Measurements from ENCODE around the gene BTNL9.

BTNL9 gene

DNA sequence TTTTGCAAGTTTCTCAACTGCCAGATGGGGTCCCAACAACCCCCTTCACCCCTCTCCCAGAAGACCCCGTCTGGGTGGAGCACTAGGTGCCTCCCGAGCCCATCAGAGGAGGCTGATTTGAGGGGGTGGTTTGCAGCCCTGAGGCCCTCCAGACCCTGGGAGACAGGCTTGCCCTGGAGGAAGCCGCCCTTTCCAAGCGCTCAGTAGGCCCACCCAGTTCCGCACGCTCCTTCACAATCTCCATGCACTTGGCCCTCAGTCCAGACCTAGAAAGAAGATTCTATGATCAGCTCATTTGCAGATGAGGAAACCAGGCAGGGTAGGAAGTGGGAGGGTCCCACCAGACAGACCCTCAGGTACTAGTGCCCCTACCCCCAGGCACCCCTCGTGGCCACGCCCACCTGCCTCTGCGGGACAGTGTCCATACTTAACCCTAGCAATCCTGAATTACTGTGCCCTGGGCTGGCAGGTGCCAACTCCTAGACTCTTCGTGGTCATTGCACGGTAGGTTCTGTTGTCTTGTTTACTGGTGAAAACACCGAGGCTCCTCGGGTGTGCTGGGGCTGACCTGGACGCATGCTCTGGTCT, 68.6 kb downstream of the BTNL9 start:
- DNase-seq (ENCODE audit: low read depth) = no peak
- TF ChIP-seq, protein P1, sequence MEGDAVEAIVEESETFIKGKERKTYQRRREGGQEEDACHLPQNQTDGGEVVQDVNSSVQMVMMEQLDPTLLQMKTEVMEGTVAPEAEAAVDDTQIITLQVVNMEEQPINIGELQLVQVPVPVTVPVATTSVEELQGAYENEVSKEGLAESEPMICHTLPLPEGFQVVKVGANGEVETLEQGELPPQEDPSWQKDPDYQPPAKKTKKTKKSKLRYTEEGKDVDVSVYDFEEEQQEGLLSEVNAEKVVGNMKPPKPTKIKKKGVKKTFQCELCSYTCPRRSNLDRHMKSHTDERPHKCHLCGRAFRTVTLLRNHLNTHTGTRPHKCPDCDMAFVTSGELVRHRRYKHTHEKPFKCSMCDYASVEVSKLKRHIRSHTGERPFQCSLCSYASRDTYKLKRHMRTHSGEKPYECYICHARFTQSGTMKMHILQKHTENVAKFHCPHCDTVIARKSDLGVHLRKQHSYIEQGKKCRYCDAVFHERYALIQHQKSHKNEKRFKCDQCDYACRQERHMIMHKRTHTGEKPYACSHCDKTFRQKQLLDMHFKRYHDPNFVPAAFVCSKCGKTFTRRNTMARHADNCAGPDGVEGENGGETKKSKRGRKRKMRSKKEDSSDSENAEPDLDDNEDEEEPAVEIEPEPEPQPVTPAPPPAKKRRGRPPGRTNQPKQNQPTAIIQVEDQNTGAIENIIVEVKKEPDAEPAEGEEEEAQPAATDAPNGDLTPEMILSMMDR (IDR thresholded peaks at IDR 0.05; ENCODE audit: low read depth, low read length) = no peak
- TF ChIP-seq POLR2A (IDR thresholded peaks at IDR 0.05; ENCODE audit: extremely low read depth, insufficient read length) (no peak), MYC (IDR thresholded peaks at IDR 0.05; ENCODE audit: low read depth, low read length) (no peak)
- TF ChIP-seq, protein P2, sequence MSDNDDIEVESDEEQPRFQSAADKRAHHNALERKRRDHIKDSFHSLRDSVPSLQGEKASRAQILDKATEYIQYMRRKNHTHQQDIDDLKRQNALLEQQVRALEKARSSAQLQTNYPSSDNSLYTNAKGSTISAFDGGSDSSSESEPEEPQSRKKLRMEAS (IDR thresholded peaks at IDR 0.05; ENCODE audit: low read depth, low read length) = no peak
- no peak overlapping the region for H3K4me3 ChIP-seq (ENCODE audit: low read depth, low read length)

DNA sequence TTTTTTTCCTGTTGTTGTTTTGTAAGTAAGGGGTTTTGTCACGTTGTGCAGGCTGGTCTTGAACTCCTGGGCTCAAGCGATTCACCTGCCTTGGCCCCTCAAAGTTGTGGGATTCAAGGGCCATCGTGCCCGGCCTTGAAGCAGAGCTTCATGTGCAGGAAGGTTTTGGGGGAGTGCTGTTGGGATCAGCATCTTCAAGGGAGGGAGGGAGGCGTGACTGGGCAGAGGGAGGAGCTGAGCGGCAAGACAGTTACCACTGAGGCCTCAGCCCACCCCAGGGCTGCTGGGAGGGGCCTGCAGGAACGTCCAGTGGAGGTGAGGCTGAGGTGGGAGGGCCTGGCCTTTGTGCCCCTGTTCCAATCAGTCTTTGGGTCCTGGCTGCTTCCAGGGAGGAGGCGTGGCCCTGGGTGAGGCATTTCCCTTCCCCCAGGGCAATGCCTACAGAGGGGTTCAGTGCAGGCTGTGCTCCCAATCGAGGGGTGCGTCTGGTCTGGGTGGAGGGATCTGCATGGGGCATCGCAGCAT, 69.5 kb downstream of the BTNL9 start:
- TF ChIP-seq MYC (IDR thresholded peaks at IDR 0.05; ENCODE audit: low read depth, low read length) (no peak), POLR2A (IDR thresholded peaks at IDR 0.05; ENCODE audit: extremely low read depth, insufficient read length) (no peak)
- TF ChIP-seq, protein P2 (IDR thresholded peaks at IDR 0.05; ENCODE audit: low read depth, low read length) = no peak
- TF ChIP-seq, protein P1 (IDR thresholded peaks at IDR 0.05; ENCODE audit: low read depth, low read length) = no peak
- no peak overlapping the region for H3K4me3 ChIP-seq (ENCODE audit: low read depth, low read length)
- no peak for DNase-seq (ENCODE audit: low read depth)

DNA sequence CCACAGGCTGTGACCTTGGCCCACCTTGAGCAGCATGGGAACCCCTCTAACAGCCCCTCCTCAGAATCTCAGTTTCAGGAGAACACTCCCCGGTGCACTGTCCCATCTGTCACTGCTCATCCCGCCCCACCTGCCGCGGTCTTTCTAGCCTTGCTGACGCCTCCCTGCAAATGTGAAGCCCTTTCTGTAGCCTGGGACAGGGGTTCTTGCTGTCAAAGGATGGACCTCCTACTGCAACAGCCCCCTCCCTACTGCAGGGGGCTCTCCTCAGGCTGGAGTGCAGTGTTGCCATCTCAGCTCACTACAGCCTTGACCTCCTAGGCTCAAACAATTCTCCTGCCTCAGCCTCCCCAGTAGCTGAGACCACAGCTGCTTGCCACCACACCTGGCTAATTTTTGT, 70.9 kb downstream of the BTNL9 start:
- no peak overlapping the region for H3K4me3 ChIP-seq (ENCODE audit: low read depth, low read length)
- no peak for DNase-seq (ENCODE audit: low read depth)
- TF ChIP-seq, protein P2 (IDR thresholded peaks at IDR 0.05; ENCODE audit: low read depth, low read length) = no peak
- TF ChIP-seq MYC (IDR thresholded peaks at IDR 0.05; ENCODE audit: low read depth, low read length) (no peak), POLR2A (IDR thresholded peaks at IDR 0.05; ENCODE audit: extremely low read depth, insufficient read length) (no peak)
- TF ChIP-seq, protein P1 (IDR thresholded peaks at IDR 0.05; ENCODE audit: low read depth, low read length) = no peak

All from NB4 (cell line).